Astrocyte (in vitro differentiated cells and primary cell): Measurements from ENCODE around the gene LARGE1.

Experiments used
- EZH2 ChIP-seq: IDR thresholded peaks from 2 replicates; pipeline ENCODE4 v1.6.1; 2012; ENCODE audit warnings: mild to moderate bottlenecking, low read length, inconsistent platforms; ENCODE audit not compliant: insufficient read depth
- TF ChIP-seq, protein P1 (sequence below): IDR thresholded peaks from 2 replicates; pipeline ENCODE4 v1.5.1; 2011; ENCODE audit warnings: low read depth, mild to moderate bottlenecking, inconsistent platforms, low read length, moderate library complexity; ENCODE audit not compliant: insufficient read depth

DNA sequence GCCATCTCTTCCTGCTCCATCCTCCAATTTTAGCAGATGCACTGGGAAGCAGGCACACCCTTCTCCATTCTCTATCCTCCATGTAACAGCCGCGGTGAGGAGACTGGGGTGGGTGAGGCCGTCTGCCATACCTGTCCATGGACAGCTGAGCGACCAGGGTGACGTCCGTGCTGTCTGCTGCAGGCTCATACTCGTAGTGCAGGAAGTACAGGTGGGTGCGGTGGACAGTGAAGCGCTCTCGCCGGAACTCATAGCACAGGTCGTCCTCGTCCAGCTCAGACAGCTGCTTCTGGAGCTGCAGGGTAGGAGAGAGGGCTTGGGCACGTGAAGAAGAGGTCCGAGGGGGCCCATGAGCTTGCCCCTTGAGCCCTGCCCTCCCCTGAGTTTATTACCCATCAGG is 604.3 kb downstream of the LARGE1 start:
- TF ChIP-seq, protein P1, sequence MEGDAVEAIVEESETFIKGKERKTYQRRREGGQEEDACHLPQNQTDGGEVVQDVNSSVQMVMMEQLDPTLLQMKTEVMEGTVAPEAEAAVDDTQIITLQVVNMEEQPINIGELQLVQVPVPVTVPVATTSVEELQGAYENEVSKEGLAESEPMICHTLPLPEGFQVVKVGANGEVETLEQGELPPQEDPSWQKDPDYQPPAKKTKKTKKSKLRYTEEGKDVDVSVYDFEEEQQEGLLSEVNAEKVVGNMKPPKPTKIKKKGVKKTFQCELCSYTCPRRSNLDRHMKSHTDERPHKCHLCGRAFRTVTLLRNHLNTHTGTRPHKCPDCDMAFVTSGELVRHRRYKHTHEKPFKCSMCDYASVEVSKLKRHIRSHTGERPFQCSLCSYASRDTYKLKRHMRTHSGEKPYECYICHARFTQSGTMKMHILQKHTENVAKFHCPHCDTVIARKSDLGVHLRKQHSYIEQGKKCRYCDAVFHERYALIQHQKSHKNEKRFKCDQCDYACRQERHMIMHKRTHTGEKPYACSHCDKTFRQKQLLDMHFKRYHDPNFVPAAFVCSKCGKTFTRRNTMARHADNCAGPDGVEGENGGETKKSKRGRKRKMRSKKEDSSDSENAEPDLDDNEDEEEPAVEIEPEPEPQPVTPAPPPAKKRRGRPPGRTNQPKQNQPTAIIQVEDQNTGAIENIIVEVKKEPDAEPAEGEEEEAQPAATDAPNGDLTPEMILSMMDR: no peak
- no peak for TF ChIP-seq EZH2
